Heart left ventricle (tissue), 16 donors: ENCODE measurements around the gene ARL6IP1. TPM values are rescaled to one million over a fixed set of nuclear protein-coding genes. Genes with fewer than 3 reads are reported as not detected.
"Not testable (repeated sequence)": the region's sequence is repeated elsewhere in the genome, so short reads cannot be mapped to it uniquely, and the experiment has no call there.

Experiments
- ATAC-seq, 4 donors: fragments of 200-7000 bp; cut with Tn5 transposase; one replicate each; pipeline ENCODE4 v1.9.1; 2020 to 2022; ENCODE audit warnings: moderate library complexity in 4 of 4, mild to moderate bottlenecking in 3 of 4, moderate number of reproducible peaks in 1 of 4
- DNase-seq, 5 donors: peaks; one replicate each; pipeline ENCODE4 v3.0.0-alpha.2; 2020
- H3K27ac ChIP-seq, 12 donors: fragments of 200-600 bp; sonication (generic) in 4 of 12; one replicate each; pipeline versions ENCODE4 v1.5.0 to v1.8.0; 2016 to 2022; ENCODE audit warnings: mild to moderate bottlenecking in 2 of 12
- H3K27me3 ChIP-seq, 9 donors: fragments of 200-600 bp; sonication (generic) in 2 of 9; one replicate each; pipeline versions ENCODE4 v1.5.1 to v1.8.0; 2016 to 2022; ENCODE audit warnings: mild to moderate bottlenecking in 3 of 9
- H3K36me3 ChIP-seq, 9 donors: fragments of 200-600 bp; sonication (generic) in 2 of 9; one replicate each; pipeline versions ENCODE4 v1.5.0 to v1.8.0; 2018 to 2022; ENCODE audit warnings: mild to moderate bottlenecking in 2 of 9
- H3K4me1 ChIP-seq, 12 donors: fragments of 200-600 bp; sonication (generic) in 4 of 12; one replicate each; pipeline versions ENCODE4 v1.5.0 to v1.8.0; 2016 to 2022; ENCODE audit warnings: mild to moderate bottlenecking in 3 of 12
- H3K4me3 ChIP-seq, 12 donors: fragments of 200-600 bp; sonication (generic) in 4 of 12; one replicate each; pipeline versions ENCODE4 v1.5.0 to v1.8.0; 2017 to 2022; ENCODE audit warnings: mild to moderate bottlenecking in 9 of 12, moderate library complexity in 4 of 12
- H3K9me3 ChIP-seq, 12 donors: fragments of 200-600 bp; sonication (generic) in 4 of 12; one replicate each; pipeline versions ENCODE4 v1.5.0 to v1.8.0; 2016 to 2022; ENCODE audit warnings: mild to moderate bottlenecking in 1 of 12
- WGBS, 4 donors: extraction: QIAGEN DNeasy Blood & Tissue Kit in 2 of 4; methylation state at CpG; one replicate each; pipeline versions ENCODE4 v1.1.5 to v1.1.7; 2013 to 2018; 5-methylcytosine and 5-hydroxymethylcytosine counted together
- intact Hi-C, 10 donors: fragments of 100-400 bp; cut with DNase I; formaldehyde crosslinking; loops; one replicate each; pipeline versions ENCODE4 v1.11.1 to v1.14.2; 2022
- polyA plus RNA-seq, 2 donors: library from polyadenylated mRNA; stranded (reverse); fragments of 200-250 nt; gene quantifications; one replicate each; pipeline ENCODE4 v1.2.3, GENCODE V29; 2013
- total RNA-seq, 9 donors: library from RNA; depleted of rRNA in 2 of 9; stranded (reverse); fragments of >200 nt in 2 of 9; fragmentation: NEBNext Ultra II Directional in 3 of 9; extraction: Animal tissue kit (Norgen Biotek cat#: 25700) in 3 of 9; gene quantifications; one replicate each; pipeline versions ENCODE4 v1.1.0 to v1.2.4, GENCODE V29; 2016 to 2023
- TF ChIP-seq, protein P1 (sequence below), 12 donors: fragments of 200-600 bp; sonication (generic) in 4 of 12; IDR thresholded peaks; one replicate each; pipeline versions ENCODE4 v1.5.0 to v1.8.0; 2018 to 2022; ENCODE audit warnings: antibody characterized with exemption in 12 of 12, mild to moderate bottlenecking in 5 of 12
- donor health status: ischemic (EF 13 %, LVEDD 7.1; RV severe dilation, severe dysfunction).
- donor health status: healthy with polysubstance abuse.
- donor health status: DM: no; HTN: yes; CAD: no.
- donor health status: DM: no; HTN: no; CAD: no.
- donor health status: ischemic (EF 25% LVEDD 6.9; RV normal size, moderate dysfunction).
- donor health status: ischemic (EF 25% LVEDD 5.7; RV mildly dilated, moderate dysfunction).
- donor health status: healthy.
- donor health status: DM: yes; HTN: yes; CAD: no.
- donor health status: ischemic (EF 35%, LVEDD 5.7; RV mildly dilated, moderate dysfunction).
- donor health status: nonischemic (EF 11% LVEDD 7.7; RV severe dilation, severe dysfunction).
- donor health status: DM: yes; HTN: yes; CAD: no.
- donor health status: PGD.
- donor health status: ischemic (EF 29% LVEDD 5.4; RV normal size, mild dysfunction).
- donor health status: nonischemic (EF 23%, LVEDD 6.1; RV moderate dilation, normal function).

Gene ARL6IP1
- total and polyA plus RNA-seq, 11 donors: 16.5 to 63.2 (median 22.9) TPM

DNA sequence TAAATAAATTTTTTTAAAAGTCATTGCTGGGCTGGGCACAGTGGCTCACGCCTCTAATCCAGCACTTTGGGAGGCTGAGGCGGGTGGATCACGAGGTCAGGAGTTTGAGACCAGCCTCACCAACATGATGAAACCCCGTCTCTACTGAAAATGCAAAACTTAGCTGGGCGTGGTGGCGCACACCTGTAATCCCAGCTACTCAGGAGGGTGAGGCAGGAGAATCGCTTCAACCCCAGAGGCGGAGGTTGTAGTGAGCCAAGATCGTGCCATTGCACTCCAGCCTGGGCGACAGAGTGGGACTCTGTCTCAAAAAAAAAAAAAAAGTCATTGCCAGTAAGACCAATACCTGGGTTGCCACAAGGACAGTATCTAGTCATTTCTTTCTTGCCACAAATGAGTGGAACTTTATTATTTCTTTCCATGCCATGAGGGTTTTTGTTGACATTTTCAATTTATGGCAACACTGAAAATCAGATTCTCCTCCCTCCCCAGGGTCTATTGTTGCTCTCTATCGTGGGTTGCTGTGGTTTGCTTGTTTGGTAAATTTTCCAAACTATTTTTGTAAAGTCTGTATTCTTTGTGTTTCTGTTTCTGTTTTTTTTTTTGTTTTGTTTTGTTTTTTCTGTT lies 30.9 kb downstream of the ARL6IP1 start:
- intact Hi-C loops, H3K9me3 ChIP-seq, H3K36me3 ChIP-seq, H3K27me3 ChIP-seq, DNase-seq, H3K27ac ChIP-seq, H3K4me3 ChIP-seq, ATAC-seq, H3K4me1 ChIP-seq: not testable (repeated sequence)
- 93 to 96% (median 94%) methylated on average over 11 of the region's 11 CpGs for WGBS, 4 donors

DNA sequence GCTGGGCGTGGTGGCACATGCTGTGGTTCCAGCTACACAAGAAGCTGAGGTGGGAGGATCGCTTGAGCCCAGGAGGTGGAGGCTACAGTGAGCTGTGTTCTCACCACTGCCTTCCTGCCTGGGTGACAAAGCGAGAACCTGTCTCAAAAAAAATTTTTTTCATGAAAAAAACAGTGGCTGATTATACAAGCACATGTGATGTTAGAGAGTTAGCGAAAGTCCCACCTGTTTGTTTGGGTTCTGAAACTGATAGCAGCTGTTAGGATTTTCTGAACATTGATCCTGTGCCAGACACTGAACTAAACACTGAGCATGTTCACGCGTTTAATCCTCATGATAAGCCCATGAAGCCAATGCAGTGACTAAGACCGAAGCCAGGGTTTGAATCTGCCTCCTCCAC lies 34.1 kb downstream of the ARL6IP1 start:
- WGBS, 4 donors: 75 to 88% (median 78%) methylated on average over 4 to 6 of the region's 7 CpGs
- H3K27ac ChIP-seq, H3K4me3 ChIP-seq, ATAC-seq, DNase-seq, H3K36me3 ChIP-seq, intact Hi-C loops, H3K4me1 ChIP-seq, H3K27me3 ChIP-seq, H3K9me3 ChIP-seq: not testable (repeated sequence)

DNA sequence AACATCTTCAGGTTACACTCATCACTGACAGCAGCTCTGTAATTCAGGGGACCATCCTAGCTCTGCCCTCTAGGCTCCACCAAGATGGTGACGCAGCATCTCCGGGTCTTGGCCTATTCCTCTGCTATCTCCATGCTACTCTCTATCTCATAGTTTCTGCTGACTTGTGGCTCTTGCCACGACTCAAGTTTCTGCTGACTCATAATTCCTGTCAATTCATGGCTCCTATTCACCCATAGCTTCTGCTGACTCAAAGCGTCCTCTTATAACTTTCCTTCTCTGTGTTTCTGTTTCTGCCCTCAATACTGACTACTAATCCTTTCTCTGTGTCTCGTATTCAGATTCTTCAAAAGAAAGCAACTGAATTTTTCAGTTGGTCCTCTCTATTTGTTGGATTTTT lies 38.6 kb downstream of the ARL6IP1 start:
- WGBS, 4 donors: 41 to 57% (median 44%) methylated on average over 3 of the region's 5 CpGs
- ATAC-seq: not testable (repeated sequence)

DNA sequence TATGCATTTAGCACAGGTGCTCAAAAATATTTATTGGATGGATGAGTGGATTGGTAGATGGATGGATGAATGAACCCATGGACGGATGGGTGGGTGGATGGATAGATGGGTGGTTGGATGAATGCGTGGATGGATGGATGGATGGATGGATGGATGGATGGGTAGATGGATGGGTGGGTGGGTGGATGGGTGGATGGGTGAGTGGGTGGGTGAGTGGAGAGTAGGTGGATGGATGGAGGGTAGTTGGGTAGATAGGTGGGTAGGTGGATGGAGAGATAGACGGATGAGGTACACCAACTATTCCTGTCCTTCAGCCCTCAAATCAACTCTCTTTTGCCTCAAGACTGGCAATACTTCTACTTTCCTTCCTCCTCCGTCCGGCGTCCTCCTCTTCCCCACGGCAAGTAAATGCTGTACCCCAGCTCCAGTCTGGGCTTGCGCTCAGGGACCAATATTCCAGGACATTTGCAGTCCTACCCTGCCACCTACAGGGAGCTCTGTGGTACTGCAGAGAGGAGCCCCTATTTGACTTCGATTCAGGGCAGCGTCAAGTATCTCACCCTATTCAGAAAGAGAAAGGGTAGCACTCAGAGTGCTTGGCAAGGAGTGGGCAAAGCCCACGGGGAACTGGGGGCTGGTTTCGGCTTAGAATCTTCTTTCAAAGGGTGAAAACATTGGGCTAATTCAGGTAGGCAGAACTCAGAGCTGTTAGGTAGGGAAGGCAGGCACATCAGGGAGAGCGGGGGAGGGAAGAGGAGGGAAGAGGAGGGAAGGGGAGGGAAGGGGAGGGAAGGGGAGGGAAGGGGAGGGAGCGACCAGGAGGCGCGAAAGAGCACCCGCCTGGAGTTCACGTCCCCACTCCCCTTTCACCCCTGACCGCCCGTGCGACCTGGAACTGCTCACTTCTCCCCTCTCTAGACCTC lies 41.5 kb downstream of the ARL6IP1 start:
- 17 to 23% (median 21%) methylated on average over 17 to 19 of the region's 21 CpGs for WGBS, 4 donors
- TF ChIP-seq, protein P1, sequence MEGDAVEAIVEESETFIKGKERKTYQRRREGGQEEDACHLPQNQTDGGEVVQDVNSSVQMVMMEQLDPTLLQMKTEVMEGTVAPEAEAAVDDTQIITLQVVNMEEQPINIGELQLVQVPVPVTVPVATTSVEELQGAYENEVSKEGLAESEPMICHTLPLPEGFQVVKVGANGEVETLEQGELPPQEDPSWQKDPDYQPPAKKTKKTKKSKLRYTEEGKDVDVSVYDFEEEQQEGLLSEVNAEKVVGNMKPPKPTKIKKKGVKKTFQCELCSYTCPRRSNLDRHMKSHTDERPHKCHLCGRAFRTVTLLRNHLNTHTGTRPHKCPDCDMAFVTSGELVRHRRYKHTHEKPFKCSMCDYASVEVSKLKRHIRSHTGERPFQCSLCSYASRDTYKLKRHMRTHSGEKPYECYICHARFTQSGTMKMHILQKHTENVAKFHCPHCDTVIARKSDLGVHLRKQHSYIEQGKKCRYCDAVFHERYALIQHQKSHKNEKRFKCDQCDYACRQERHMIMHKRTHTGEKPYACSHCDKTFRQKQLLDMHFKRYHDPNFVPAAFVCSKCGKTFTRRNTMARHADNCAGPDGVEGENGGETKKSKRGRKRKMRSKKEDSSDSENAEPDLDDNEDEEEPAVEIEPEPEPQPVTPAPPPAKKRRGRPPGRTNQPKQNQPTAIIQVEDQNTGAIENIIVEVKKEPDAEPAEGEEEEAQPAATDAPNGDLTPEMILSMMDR (IDR thresholded peaks at IDR 0.05): peak; percentile 48 to 67 (median 64)
- H3K4me3 ChIP-seq, H3K27me3 ChIP-seq, H3K4me1 ChIP-seq, H3K36me3 ChIP-seq, H3K27ac ChIP-seq, H3K9me3 ChIP-seq, intact Hi-C loops: not testable (repeated sequence)
- ATAC-seq (peak; percentile 55 to 95 (median 90)), DNase-seq (peak in 1 of 5 donors; percentile 19)

More for the DNA sequence above, 38.6 kb downstream of the ARL6IP1 start:
- H3K9me3 ChIP-seq, H3K4me1 ChIP-seq, H3K36me3 ChIP-seq, H3K4me3 ChIP-seq, H3K27me3 ChIP-seq, H3K27ac ChIP-seq, intact Hi-C loops, DNase-seq: not testable (repeated sequence)

DNA sequence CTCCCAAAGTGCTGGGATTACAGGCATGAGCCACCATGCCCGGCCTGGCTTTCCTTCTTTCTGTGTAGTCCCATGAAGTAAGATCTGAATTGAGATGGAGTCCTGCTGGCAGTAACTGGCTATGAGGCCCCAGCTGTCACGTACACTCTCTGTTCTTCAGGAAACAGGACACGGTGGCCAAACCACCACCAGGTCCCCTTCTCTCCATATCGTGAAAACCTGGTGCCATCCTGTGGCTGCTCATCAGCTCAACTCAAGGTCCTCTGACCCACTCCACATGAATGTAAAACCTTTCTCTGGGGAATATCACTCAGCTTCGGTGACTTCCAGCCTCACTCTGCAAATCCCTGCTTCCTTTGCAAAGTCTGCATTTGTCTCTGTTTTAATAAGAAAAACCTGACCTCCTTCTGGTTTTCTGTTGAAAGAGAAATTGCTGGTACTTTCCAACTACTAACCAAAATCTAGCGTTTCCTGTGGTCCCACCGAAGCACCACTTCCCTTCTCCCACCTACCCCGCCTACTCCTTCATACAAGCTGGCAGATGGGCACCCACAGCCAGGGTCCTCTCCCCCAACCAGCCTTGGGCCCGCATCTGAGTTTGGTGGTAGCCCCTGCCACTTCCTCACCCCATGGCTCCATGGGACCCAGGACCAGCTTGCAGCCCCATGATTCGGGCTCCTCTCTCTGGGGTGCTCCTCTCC lies 43.2 kb downstream of the ARL6IP1 start:
- ATAC-seq: not testable (repeated sequence)
- WGBS, 4 donors: 19 to 73% (median 33%) methylated on average over 2 to 3 of the region's 10 CpGs; no CpG with 5 or more reads in 1 of the 4 donors

DNA sequence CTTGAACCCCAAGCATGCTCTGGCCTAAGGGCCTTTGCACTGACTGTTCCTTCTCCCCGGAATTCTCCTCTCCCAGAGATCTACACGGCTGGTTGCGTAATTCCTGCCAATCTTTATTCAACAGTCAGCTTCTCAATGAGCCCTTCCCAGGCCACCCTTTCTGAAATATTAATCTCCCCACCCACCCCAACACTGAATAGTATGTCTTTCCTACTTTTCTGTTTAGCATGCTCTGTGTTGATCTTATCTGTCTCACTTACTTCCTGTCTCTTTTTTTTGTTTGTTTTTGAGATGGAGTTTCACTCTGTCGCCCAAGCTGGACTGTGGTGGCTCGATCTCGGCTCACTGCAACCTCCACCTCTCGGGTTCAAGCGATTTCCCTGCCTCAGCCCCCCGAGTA lies 44.7 kb downstream of the ARL6IP1 start:
- H3K27ac ChIP-seq, H3K27me3 ChIP-seq, intact Hi-C loops, H3K36me3 ChIP-seq, DNase-seq, H3K4me3 ChIP-seq, H3K4me1 ChIP-seq, ATAC-seq, H3K9me3 ChIP-seq: not testable (repeated sequence)
- WGBS, 4 donors: 72 to 75% (median 73%) methylated on average over 9 of the region's 9 CpGs

More for the DNA sequence above, 43.2 kb downstream of the ARL6IP1 start:
- H3K4me1 ChIP-seq, intact Hi-C loops, H3K9me3 ChIP-seq, DNase-seq, H3K4me3 ChIP-seq, H3K27ac ChIP-seq, H3K27me3 ChIP-seq, H3K36me3 ChIP-seq: not testable (repeated sequence)

DNA sequence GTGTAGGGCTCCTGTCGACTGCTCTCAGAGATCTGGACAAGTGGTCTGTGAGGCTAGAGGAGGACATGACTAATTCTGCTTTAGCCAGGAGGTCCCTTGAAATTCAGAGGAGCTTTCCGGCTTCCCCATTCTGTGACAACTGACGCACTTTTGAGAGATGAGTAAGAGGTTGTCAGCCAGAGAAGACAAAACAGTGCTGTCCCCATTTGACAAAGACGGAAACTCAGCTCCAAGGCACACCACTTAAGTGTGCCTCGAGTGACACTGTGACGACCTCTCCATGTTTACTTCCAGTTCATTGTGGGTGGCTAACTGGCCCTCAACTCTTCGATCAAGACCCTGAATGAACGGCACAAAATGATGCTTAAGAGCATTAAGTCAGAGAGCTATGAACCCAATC lies 58.5 kb downstream of the ARL6IP1 start:
- H3K36me3 ChIP-seq, ATAC-seq, H3K9me3 ChIP-seq, H3K4me1 ChIP-seq, H3K4me3 ChIP-seq, intact Hi-C loops, H3K27ac ChIP-seq, H3K27me3 ChIP-seq, DNase-seq: not testable (repeated sequence)
- 55 to 67% (median 64%) methylated on average over 2 to 5 of the region's 8 CpGs for WGBS, 4 donors
